NOMO-1 treated with dmso at 0.1 percent for 144 hours (cell line): ENCODE measurements around the gene MAD2L1BP.
"Not testable (repeated sequence)": the region's sequence is repeated elsewhere in the genome, so short reads cannot be mapped to it uniquely, and the experiment has no call there.

Experiments
- DNase-seq: peaks from one replicate; lab custom pipeline; 2025; ENCODE audit not compliant: unreplicated experiment; lab: John Stamatoyannopoulos, UW

The MAD2L1BP gene

DNA sequence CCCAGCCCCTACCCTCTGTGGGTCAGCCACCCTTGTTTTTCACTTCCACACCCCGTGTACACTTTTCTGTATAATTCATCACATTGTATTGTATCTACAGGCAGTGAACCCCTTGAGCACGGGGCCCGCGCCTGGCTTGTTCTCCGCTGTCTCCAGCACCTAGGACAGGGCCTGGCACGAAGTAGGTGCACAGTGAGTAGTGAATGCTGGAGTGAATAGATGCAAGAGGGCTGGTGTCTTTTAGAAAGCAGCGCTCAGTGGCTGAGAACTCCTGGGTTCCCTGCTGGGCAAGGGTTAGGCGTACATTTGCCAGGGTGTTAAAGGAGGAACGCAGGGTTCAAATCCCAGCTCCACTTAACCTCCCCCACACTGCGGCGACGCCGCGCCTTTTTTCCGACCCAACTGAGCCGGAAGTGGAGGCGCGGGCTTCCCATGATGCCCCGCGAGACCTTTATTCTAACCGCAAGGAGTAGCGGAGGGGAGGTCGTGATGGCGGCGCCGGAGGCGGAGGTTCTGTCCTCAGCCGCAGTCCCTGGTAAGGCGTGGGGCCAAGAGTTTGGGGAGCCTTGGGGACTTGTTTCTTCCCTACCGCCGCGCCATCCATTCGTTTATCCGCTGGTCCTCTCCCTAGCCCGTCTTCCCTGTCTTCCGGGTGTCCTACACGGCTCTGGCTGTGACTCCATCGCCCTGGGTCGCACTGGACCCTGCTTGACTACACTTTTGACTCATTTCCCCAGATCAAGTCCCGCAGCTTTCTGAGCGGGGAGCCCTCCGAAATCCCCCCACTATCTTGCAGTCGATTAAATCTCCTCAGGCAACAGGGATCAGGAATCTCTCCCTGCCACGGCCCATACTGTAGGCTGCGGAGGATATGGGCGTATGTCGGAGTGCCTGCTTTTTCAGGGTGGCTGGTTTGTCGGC is at the start of gene MAD2L1BP:
Gene MAD2L1BP (plus strand): TSS at position 454 of the 921 bp plus-strand sequence. CDS start 36 bp downstream, at position 490.
- peak; percentile 55 for DNase-seq

DNA sequence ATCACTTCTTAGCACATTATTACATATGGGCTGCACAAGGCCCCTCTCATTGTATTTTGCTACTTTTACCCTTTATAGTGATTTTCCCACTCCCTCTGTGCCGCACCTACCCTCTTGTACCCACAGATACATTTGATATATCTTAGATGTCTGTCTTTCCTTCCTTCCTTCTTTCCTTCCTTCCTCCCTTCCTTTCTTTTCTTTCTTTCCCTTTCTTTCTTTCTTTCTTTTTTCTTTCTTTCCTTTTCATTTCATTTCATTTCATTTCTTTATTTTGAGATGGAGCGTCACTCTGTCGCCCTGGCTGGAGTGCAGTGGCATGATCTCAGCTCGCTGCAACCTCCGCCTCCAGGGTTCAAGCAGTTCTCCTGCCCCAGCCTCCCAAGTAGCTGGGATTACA is 47.4 kb upstream of the MAD2L1BP start:
- DNase-seq = no peak

DNA sequence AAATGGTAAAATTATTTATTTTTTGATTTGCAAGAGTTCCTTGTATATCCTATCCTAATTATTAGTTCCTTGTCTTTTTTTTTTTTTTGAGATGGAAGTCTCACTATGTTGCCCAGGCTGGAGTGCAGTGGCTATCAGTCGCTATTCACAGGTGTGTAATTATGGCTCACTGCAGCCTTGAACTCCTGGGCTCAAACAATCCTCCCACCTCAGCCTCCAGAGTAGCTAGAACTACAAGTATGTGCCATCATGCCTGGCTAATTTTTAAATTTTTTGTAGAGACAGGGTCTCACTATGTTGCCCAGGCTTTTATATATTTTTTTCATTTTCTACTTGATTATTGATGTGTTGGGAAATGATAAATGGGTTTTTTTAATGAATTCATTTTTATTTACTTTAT is 46.1 kb upstream of the MAD2L1BP start:
- DNase-seq = not testable (repeated sequence)

DNA sequence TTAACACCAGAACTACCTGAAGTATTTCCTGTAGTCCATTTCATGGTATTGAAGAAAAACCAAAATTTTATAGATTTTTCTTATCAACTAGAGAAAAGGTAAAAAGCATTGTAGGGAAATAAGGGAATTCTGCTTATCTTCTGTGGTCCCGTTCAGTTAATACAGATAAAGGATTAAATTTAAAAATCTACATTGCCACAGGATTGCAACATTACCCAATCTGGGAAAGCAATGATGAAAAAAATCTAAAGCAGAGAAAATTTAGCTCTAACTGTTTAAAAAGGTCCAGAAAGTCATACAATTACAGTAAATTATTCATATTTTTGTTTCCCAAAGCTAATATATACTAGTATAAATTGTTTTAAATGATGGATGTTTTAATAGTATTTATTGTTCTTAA is 41.7 kb upstream of the MAD2L1BP start:
- DNase-seq = no peak

- no peak for DNase-seq
These were observed 35.0 kb upstream of the MAD2L1BP start for GRCh38 chr6:43600595-43600994.

- DNase-seq = no peak
These were observed 31.5 kb upstream of the MAD2L1BP start for GRCh38 chr6:43604174-43604573.

DNA sequence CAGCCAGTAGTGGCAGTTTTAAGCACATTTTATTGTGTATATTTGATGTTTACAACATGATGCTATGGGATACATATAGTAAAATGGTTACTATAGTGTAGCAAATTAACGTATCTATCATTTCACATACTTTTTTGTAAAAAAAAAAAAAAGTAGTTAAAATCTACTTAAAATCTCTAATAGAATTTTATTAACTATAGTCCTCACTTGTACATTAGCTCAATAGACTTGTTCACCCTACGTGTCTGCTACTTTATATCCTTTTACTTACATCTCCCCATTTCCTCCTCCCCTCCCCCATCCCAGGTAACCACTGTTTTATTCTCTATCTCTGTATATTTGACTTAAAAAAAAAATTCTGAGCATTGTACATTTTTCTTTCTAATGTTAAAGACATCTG is 29.6 kb upstream of the MAD2L1BP start:
- no peak for DNase-seq

GRCh38 chr6:43608310-43608763 is 27.3 kb upstream of the MAD2L1BP start:
- DNase-seq = no peak

- DNase-seq = peak; percentile 49
These were observed 26.8 kb upstream of the MAD2L1BP start for GRCh38 chr6:43608807-43609206.

DNA sequence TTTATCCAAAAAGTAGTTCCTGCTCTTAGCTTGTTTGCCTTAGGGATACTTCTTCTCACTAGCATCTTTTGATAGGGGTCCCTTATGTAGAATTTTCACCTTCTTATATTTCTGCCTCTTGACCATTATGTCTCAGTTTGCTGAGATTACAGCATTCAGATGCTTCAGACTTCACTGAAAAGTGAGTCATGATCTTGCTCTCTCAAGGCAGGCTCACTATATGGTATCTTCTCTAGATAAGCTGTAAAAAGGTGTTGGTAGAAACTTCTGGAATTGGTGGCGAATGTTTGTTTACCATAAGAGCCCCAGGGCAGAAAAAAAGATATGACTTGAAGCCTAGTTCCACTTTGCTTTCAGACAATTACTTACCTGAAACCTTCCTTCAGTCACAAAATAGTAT is 26.2 kb upstream of the MAD2L1BP start:
- DNase-seq = no peak

DNA sequence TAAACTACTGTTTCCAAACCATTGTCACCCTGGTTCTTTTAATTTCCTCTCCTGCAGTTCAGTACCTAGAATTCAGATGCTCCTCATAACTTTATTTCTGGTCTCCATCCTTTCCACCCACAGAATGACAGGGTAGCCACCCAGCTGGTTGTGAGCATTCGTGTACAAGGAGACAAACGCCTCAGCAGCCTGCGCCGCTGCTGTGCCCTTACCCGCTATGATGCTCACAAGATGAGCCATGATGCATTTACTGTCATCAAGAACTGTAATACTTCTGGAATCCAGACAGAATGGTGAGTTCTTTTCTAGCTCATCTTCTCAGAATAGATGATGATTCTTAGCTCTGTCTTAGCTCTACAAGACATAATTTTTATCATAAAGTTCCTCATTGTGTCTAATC is 25.2 kb upstream of the MAD2L1BP start:
- no peak for DNase-seq

GRCh38 chr6:43613721-43614395 is 21.8 kb upstream of the MAD2L1BP start:
- no peak for DNase-seq

DNA sequence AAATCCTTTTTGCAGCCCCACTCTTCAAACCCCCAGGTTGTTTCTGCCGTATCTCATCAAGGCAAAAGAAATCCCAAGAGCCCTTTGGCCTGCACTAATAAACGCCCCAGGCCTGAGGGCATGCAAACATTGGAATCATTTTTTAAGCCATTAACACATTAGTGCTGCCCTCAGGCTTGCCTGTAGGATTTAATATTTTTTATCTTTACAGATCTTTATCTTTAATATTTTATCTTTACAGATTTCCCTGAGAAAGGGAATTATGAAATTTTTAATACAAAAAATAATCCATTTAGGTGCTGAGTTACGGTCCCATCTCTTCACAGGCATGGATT is 21.3 kb upstream of the MAD2L1BP start:
- no peak for DNase-seq

DNA sequence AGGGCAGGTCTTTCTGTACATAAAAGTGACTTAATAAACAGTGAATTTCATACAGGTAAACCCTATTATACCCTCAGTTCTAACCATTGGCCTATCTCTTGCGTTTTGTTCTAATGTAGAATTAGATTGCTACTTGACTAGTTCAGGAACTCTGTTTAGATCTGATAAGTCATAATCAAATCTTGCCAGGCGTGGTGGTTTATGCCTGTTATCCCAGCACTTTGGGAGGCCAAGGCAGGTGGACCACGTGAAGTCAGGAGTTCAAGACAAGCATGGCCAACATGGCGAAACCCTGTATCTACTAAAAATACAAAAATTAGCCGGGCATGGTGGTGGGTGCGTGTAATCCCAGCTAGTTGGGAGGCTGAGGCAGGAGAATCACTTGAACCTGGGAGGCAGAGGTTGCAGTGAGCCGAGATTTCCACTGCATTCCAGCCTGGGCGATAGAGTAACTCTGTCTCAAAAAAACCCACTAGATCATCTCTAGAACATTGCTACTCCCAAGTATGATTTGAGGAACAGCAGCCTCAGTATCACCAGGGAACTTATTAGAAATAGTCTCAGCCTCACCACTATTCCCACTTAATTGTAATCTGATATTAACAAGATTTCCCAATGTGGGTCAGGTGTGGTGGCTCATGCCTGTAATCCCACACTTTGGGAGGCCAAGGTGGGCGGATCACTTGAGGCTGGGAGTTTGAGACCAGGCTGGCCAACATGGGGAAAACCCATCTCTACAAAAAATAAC is 18.7 kb upstream of the MAD2L1BP start:
- DNase-seq = no peak

DNA sequence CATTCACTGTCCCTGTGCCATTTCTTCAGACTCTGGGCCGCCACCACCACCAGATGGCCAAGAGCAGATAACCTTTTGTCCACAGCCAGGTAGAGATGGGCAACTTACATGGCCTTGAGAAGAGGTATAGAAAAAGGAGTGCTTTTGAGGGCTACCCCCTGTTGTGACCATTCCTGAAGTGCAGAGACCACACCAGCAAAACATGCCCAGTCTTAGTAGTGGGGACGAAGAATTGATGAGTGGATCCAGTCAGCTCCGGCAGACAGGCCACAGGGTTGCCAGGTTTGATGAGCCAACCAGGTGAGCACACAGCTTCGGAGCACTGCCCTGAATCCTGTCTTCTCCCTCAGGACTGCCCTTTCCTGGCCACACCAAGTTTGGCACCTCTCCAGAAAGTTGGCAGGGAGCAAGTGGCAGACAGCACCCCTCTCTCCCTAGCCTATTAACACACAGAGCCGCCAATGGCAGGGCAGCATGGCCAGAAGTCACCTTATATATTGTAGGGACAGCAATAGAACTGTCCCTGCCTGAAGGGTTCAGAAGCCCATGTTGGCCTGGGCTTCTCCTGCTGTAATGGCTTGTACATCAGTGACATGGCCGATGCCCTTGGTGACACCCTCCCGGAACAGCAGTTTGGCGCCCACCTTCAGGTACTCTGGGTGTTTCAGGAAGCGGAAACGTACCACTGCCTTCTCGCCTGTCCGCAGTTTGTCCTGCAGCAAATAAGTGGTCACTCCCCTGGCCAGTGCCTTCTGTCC is 14.4 kb upstream of the MAD2L1BP start:
- no peak for DNase-seq

- DNase-seq = no peak
These were observed 13.8 kb upstream of the MAD2L1BP start for GRCh38 chr6:43621836-43622180.

DNA sequence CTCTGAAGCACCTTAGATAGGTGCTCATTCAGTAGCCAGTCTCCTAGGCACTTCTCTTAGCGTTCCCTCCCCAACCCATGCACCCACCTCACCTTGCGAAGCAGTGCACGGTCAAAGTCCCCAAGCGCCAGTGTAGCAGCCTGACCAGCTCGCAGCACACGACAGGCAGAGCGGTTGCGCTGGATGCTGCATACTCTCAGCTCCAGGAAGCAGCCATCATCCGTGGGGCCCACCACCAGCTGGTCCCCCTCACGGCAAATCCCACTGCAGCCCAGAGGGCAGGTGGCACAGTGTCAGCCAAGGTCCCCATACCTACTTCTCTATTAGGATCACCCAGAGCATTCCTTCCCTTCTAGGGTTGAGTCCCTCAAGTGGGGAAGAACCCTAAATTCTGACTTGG is 13.1 kb upstream of the MAD2L1BP start:
- no peak for DNase-seq

DNA sequence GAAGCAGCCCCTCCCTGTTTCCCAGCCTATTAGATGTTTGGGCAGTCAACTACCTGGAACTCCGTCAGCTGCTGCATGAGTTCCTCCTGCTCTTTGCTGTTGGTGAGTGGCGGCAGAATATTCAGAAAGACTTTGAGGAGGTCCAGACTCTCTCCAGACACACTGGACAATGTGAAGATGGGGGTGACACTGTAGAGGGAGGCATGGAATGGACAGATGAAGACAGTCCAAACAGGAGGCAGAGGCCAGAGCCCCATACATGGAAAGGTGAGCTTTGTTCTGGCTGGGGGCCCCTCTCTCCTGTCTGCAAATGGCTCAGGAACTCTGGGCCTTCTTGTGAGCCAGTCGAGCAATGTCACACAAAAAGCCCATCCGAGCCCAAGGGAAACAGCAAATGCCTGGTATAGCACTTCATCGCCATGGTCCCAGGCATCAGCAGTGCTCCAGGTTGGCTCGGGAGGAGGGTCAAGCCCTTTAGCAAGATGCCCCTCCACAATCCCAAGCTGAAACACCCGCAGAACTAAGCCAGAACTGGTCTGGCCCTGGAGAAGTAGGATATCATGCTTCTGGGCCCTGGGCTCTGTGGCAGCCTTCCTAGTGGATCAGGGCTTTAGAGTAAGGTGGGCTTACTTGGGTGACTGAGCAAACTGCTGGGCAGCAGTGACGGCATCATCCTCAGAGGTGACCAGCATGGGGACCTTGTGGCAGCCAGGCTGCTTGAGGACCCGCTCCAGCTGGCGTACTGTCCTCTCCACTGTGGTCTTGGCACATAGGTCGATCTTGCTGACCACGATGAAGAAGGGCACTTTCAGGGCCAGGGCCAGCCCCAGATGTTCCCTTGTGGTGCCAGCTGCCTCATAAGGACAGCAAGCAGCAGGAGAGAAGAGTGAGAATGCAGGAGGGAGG is 11.5 kb upstream of the MAD2L1BP start:
- DNase-seq = no peak

- no peak for DNase-seq
These were observed 10.8 kb upstream of the MAD2L1BP start for GRCh38 chr6:43624786-43625288.
